Right hindlimb (tissue), 1 donor: Measurements from ENCODE around the gene FOSL1.
"Not testable (repeated sequence)": the region's sequence is repeated elsewhere in the genome, so short reads cannot be mapped to it uniquely, and the experiment has no call there.

Experiments
- DNase-seq: peaks from one replicate; pipeline ENCODE4 v3.0.0-alpha.2; 2018

Gene FOSL1

DNA sequence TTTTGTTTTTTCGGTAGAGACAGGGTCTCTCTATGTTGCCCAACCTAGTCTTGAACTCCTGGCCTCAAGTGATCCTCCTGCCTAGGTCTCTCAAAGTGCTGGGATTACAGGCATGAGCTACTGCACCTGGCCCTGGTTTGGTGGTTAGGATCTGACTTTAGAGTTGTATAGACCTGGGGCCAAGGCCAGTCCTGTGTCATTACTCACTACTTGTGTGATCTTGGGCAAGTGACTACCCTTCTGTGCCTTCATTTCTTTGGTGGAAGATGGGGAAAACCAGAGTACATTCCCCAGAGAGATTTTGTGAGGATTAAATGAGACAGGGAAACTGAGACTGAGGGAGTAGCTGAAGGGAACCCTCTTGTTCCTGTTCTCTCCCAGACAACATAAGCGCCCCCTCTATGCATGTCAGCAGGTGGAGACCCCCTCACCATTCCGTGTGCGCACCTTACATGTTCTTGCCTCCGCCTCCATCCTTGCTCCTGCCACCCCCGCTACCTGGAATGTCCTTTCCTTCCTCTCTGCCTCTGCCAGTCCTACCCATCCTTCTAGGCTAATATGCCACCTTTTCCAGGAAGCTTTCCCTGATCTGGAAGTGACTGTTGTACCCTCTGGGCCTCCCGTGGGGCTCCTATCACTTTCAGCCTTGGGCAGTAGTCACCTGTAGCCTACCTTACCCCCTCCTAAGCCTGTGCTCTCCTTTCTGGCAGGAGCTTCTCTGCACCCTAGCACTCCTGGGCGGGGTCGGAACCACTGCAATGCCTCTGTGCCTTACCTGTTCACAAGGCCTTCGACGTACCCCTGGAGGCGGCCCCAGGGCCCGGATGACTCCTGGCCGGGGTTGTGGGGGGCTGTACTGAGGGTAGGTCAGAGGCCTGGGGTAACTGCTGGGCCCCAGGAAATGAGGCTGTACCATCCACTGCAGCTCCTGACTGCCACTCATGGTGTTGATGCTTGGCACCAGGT, 3.9 kb downstream of the FOSL1 start:
- no peak for DNase-seq

DNA sequence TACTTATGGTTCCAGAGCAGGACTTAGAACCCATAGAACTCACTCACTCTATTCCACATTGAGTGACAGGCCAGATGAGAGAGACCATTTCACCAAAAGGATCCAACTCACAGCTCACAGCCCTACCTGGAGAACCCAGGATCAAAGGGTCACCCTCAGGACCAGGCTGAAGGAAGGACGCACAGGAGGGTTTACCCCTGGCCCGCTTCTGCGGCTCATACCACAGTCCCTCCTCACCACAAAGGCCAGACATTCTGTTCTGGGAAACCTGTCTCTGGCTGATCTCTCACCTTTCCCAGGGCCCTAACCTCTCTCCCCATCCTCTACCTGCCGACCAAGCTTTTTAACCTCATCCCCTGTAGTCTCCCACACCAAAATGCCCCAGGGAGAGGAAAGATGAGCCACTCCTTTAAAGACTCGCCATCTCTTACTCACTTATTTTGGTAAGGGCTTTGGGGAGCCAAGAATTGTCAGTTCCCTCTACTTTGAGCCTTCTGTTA, 4.7 kb downstream of the FOSL1 start:
- no peak for DNase-seq

DNA sequence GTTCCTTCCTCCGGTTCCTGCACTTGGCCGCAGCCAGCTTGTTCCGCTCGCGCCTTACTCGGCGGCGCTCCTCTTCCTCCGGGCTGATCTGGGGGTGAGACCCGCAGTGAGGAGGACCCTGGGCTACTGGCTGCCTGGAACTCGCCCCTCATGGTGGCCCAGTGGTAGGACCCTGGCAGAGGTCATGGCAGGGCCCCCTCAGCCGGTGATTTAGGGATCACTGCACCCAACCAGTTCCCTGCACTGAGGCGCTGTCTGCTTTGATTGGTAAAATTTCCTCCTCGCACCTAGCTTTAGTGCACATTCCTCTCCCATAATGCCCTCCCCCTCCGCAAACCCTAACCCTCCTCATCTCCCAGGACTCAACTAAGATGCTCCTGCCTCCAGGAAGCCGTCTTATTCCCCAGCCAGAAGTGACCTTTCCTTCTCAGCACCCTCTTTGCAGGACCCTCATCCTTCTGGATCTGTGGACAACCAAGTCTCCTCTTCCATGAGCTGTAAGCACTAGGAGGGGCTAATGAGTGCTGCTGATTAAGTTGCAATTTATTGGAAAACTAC, 6.1 kb downstream of the FOSL1 start:
- peak; percentile 19 for DNase-seq

- DNase-seq, result peak; percentile 21
Observed at GRCh38 chr11:65892661-65893317, 7.4 kb downstream of the FOSL1 start.

DNA sequence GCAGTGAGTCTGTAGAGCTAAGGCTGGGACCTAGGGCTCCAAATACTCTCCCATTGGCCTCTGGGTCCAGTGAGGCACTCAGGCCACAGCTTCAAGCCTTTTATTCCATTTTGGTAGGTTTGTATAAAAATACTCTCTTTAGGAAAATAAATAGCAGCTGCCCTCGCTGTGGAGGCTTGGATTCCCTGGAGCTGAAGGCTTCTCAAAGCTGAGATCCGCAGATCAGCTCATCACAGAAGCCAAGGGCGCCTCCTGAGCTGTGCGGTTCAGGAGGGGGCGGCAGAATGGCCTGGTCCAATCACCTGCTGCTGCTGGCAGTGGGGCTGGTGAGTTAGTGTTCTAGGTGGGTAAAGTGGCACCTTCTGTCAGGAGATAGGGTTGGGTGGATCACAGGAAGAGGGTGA, 8.0 kb downstream of the FOSL1 start:
- not testable (repeated sequence) for DNase-seq

- DNase-seq, result peak; percentile 54
Observed at GRCh38 chr11:65891219-65892136, 8.7 kb downstream of the FOSL1 start.

DNA sequence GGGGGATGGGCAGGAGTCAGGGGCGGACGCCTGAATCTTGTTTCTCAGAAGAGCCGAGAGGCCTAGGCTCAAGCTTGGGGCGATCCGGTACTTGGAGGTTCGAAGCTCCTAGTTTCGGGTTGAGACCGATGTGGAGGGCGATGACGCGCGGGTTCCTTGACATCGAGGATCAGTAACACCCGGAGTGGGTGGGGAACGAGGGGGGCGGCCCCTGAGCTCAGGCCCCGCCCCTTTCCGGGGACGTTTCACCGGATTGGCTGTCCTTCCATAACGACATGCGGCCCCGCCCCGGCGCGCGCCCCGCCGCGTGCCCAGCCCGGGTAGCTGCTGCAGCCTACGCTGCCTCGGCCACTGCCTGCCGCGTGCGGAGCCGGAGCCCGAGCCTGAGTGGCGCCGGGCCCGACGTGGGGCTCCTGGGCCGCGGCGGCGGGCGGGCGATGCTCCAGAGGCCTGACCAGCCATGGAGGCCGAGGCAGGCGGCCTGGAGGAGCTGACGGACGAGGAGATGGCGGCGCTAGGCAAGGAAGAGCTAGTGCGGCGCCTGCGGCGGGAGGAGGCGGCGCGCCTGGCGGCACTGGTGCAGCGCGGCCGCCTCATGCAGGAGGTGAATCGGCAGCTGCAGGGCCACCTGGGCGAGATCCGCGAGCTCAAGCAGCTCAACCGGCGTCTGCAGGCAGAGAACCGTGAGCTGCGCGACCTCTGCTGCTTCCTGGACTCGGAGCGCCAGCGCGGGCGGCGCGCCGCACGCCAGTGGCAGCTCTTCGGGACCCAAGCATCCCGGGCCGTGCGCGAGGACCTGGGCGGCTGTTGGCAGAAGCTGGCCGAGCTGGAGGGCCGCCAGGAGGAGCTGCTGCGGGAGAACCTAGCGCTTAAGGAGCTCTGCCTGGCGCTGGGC, 9.6 kb downstream of the FOSL1 start, which contains the start of gene CCDC85B:
TSS of gene CCDC85B (plus strand) at position 350 of the 895 bp plus-strand sequence. CDS start at position 461, 111 bp downstream.
- peak; percentile 98 for DNase-seq

- DNase-seq, result peak; percentile 99
Observed at GRCh38 chr11:65888163-65888814, 11.9 kb downstream of the FOSL1 start, which contains the start of gene FIBP. TSS of gene FIBP (minus strand) at chr11:65888471. CDS start at chr11:65888418, 53 bp downstream.

GRCh38 chr11:65887723-65888162, 12.4 kb downstream of the FOSL1 start:
- DNase-seq, result no peak

DNA sequence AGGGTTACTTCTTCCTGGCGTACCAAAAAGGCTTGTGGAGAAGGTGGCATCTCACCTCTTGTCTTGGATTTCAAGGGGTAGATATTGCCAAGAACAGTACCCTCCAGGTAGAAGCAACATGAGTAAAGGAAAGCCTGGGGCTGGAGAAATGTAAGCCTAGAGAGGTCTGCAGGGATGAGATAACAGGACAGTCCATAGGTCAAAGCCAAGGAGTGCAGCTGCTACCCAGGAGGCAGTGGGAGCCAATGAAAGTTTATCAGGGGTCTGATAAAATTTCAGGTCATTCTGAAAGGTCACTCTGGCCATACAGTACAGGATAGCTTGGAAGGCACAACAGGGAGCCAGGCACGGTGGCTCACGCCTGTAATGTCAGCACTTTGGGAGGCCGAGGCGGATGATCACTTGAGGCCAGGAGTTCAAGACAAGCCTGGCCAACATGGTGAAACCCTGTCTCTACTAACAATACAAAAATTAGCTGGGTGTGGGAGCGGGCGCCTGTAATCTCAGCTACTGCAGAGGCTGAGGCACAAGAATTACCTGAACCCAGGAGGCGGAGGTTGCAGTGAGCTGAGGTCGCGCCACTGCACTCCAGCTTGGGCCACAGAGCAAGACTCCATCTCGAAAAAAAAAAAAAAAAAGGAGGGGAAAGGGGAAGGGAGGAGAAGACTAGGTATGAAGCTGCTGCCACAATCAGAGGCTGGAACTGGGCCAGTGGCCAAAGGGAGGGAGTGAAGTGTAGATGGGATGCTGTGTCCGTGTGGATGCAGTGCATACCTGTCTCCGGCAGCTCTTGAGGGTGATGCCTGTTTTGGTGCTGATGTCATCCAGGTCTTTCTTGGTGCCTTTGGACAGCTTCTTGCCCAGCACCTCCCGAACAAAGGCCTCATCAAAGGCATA, 13.1 kb downstream of the FOSL1 start:
- DNase-seq, result peak; percentile 27

- no peak for DNase-seq
Observed at GRCh38 chr11:65885808-65886536, 14.2 kb downstream of the FOSL1 start.

DNA sequence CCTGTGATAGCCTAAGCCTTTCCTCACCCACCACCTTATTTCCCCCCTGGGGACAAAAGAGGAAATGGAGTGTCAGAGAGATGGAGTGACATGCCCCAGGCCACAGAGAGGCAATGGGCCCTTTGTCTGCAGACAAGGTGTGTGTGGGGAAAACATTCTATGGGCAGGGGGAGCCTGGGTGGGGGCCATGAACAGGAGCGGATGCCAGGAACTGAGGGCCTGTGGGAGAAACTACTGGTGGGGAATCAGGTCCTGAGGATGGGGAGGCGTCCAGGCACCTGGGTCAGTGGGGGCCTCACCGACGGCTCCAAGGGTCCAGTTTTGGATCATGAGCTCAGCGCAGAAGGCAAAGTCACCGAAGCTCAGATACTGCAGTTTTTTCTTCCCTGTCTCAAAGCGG, 15.0 kb downstream of the FOSL1 start:
- no peak for DNase-seq

- DNase-seq, result peak; percentile 79
Observed at GRCh38 chr11:65884716-65885092, 15.5 kb downstream of the FOSL1 start.

DNA sequence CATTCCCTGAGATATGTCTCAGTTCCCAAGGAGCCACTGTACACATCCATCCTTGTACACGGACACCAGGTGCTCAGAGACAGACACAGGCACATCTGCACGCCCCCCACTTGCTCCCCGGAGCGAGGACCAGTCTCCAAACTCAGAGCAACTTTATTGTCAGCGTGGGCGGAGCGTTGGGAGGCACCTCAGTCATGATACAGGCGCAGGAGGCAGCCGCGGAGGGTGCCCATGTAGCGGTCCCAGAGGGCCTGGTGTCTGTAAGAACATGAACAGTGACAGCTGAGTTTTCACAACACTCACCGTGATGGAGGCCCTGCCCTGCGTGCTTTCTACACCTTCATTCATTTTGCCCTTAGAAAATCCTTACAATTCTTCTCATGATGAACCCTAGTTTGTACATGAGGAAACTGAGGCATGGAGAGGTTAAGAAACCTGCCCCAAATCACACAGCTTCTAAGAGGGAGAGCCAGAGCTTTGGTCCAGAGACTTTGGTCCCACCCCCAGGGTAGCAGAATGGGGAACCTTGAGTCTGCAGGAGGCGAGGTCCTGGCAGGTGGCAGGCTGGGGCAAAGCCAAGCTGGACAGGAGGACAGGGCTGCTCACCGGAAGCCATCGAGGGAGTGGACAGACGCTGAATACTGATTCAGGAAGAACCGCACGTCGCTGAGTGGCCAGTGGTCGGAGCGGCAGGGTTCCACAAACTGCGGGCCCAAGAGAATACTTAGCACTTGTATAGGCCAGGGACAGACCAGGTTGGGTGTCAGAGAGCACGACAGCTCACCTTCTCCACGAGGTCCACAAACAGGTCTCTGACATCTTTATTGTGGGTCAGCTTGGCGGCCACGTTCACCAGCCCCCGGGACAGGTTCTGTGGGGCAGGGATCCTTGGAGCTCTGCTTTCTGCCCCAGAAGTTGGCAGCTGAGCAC, 16.1 kb downstream of the FOSL1 start:
- DNase-seq, result no peak

DNA sequence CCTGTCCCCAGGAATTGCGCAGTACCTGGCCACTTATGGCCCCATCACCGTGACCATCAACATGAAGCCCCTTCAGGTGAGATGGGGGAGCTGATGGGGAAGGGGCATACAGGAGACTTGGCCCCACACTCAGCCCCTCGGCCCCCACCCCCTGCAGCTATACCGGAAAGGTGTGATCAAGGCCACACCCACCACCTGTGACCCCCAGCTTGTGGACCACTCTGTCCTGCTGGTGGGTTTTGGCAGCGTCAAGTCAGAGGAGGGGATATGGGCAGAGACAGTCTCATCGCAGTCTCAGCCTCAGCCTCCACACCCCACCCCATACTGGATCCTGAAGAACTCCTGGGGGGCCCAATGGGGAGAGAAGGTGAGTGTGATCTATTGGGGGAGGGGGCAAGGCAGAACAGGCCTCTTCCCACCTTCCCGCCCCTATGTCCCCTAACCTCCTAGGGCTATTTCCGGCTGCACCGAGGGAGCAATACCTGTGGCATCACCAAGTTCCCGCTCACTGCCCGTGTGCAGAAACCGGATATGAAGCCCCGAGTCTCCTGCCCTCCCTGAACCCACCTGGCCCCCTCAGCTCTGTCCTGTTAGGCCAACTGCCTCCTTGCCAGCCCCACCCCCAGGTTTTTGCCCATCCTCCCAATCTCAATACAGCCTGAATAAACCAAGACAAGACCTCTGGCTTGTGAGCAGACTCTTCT, 17.0 kb downstream of the FOSL1 start:
- peak; percentile 21 for DNase-seq

DNA sequence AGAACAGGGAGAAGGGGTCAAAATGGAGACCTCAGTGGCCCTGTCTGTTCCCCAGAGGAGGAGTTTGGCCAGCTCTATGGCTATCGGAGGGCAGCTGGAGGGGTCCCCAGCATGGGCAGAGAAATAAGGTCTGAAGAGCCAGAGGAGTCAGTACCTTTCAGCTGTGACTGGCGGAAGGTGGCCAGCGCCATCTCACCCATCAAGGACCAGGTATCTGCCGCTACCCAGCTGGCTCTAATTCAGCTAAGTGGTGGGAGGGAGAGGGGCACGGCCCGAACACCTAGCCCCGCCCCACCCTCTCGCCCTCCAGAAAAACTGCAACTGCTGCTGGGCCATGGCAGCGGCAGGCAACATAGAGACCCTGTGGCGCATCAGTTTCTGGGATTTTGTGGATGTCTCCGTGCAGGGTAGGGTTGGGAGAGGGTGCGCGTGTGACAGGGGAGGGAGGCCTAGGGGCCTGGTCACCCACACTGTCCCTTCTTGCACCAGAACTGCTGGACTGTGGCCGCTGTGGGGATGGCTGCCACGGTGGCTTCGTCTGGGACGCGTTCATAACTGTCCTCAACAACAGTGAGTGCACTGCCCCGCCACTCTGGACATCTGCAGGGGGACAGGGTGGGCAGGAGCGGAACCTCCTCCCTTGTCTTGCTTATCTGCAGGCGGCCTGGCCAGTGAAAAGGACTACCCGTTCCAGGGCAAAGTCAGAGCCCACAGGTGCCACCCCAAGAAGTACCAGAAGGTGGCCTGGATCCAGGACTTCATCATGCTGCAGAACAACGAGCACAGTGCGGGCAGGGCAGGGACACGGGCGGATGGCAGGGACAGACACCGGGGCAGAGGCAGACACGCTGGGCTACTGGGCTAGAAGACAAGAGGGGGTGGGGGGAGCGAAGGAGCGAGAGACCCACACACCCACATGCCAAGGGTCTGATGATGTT, 17.8 kb downstream of the FOSL1 start:
- DNase-seq, result no peak
